ENCODE results near the gene RSPH9.

- TF ChIP-seq EZH2 (IDR thresholded peaks at IDR 0.05) (no peak), POLR2AphosphoS5 (IDR thresholded peaks at IDR 0.05; ENCODE audit: borderline replicate concordance, low read depth, low read length) (no peak)
These were observed 38.0 kb downstream of the RSPH9 start for GRCh38 chr6:43682724-43683429.
